HG03139 (cell line): ENCODE results near the gene REL.
"Not testable (repeated sequence)": the region's sequence is repeated elsewhere in the genome, so short reads cannot be mapped to it uniquely, and the experiment has no call there.

ENCODE experiments used
- ATAC-seq: cut with Tn5 transposase; IDR thresholded peaks from one replicate; pipeline ENCODE4 v1.9.1; 2021; ENCODE audit not compliant: unreplicated experiment

Gene REL

GRCh38 chr2:60907329-60907728 lies 26.0 kb downstream of the REL start:
- no peak for ATAC-seq

GRCh38 chr2:60925994-60926740 lies 44.8 kb downstream of the REL start:
- ATAC-seq, result no peak

GRCh38 chr2:60926741-60927552 lies 45.6 kb downstream of the REL start:
- no peak for ATAC-seq

GRCh38 chr2:60932061-60932460 lies 50.7 kb downstream of the REL start:
- not testable (repeated sequence) for ATAC-seq

DNA sequence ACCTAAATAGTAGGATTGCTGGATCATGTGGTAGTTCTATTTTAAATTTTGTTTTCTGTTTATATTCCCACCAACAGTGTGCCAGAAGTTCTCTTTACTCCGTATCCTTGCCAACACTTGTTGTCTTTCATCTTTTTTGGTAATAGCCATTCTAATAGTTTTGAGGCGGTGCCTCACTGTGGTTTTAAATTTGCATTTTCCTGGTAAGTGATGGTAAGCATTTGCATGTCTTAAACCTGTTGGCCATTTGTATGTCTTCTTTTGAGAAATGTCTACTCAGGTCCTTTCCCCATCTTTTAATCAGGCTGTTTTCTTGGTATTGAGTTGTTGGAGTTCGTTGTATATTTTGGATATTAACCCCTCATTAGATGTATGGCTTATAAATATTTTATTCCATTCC lies 51.6 kb downstream of the REL start:
- no peak for ATAC-seq

DNA sequence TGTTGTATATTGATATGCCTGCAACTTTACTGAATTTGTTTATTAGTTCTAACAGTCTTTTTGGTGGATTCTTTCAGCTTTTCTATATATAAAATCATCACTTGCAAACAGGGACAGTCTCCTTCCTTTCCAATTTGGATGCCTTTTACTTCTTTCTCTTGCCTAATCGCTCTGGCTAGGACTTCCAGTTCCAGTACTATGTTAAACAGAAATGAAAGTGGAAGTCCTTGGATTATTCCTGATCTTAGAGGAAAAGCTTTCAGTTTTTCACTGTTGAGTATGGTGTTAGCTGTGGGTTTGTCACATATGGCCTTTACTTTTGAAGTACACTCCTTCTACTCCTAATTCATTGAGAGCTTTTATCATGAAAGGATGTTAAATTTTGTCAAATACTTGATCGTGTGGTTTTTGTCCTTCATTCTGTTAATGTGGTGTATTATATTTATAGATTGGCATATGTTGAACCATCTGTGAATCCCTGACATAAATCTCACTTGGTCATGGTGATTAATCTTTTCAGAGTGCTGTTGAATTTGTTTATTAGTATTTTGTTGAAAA lies 52.9 kb downstream of the REL start:
- no peak for ATAC-seq

- no peak for ATAC-seq
Measured at GRCh38 chr2:60936757-60937156, 55.4 kb downstream of the REL start.

- ATAC-seq, result no peak
Measured at GRCh38 chr2:60938301-60938700, 56.9 kb downstream of the REL start.

DNA sequence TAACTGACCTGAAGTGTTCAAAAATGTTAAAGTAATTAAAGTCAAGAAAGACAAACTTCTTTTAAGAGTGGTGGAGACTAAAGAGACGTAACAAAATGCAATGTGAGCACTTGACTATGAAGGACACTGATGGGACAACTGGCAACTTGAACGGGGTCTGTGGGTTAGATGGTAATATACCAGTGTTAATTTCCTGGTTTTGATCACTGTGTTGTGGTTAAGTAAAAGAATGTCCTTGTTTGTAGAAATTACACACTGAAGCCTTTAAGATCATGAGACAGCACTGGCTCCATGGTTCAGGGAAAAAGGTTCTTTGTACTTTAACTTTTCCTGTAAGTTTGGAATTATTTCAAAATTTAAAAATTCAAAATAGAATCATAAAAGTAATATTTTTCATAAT lies 58.2 kb downstream of the REL start:
- ATAC-seq, result no peak

- no peak for ATAC-seq
Measured at GRCh38 chr2:60945341-60945740, 64.0 kb downstream of the REL start.

- ATAC-seq, result no peak
Measured at GRCh38 chr2:60947056-60947455, 65.7 kb downstream of the REL start.

- ATAC-seq, result no peak
Measured at GRCh38 chr2:60948161-60948560, 66.8 kb downstream of the REL start.

GRCh38 chr2:60948926-60949579 lies 67.7 kb downstream of the REL start:
- no peak for ATAC-seq

GRCh38 chr2:60954139-60954538 lies 72.8 kb downstream of the REL start:
- ATAC-seq, result no peak

DNA sequence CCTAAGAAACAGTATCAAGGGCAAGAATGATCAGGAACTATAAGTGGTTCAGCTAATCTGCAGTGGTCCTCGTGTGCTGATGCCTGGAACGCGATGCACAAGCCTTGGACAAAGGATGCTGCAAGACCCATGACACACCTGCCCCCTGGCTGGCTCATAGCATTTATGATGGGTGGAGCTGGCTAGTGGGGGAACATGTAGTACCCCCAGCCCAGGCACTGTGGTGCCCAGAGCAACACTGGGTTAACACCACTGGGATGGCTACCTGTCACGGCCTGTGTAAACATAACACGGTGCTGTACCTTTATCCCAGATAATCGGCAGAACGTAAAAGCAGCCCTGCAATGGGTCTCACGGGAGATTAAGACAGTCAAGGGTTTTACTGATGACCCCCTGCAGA lies 75.8 kb downstream of the REL start:
- ATAC-seq, result no peak

DNA sequence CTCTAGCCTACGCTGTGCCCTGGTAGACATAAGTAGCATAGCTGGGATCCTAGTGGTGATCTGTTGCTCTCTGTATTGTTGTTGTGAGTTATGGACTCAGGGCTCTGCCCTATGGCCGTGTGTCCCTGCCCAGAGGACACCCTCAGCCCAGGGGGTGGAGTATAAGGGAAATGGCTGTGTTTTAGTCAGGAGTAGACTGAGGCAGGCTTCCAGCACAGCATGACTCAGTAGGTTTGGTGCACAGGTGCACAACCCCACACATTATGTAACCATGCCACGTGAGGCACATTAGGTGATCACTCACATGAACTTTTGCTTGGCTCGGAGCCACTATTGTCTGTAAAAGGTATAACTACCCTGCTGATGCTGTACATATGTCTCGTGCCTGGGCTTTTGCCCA lies 76.3 kb downstream of the REL start:
- ATAC-seq, result no peak

GRCh38 chr2:60958361-60958760 lies 77.0 kb downstream of the REL start:
- ATAC-seq, result no peak

DNA sequence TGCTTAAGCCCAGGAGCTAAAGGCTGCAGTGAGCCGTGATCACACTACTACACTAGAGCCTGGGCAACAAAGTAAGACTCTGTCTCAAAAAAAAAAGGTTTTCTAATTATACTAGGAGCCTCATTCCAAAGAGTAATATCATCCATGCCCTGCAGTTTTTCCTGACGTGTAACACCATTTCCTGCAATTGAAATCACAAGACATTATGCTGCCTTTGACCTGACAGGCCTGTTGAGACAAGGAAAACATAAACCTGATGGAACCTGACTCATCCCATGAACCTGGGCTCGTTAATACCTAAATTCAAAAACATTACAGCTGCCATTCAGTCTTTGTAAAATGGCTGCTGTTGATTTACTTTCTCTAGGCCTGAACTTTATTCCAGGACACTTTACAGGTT lies 77.4 kb downstream of the REL start:
- no peak for ATAC-seq

- no peak for ATAC-seq
Measured at GRCh38 chr2:60959501-60959900, 78.1 kb downstream of the REL start.

DNA sequence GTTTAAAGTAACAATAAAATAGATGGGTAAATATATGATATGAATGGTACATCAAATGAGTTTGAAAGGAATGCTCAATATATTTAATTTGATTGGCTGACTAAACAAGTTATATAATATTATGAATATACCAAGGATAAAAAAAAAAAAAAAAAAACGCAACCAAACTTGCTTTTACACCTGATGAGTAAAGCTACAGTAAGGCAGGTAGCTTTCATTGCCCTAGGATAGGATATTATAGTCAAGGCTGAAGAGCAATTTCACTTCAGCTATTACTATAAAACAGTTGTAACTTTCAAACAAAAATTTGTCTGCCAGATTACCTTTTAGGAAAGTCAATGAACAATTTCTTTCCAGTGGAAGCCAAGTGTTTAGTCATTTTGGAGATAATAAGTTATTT lies 79.3 kb downstream of the REL start:
- ATAC-seq, result no peak

- ATAC-seq, result no peak
Measured at GRCh38 chr2:60961457-60961856, 80.1 kb downstream of the REL start.

DNA sequence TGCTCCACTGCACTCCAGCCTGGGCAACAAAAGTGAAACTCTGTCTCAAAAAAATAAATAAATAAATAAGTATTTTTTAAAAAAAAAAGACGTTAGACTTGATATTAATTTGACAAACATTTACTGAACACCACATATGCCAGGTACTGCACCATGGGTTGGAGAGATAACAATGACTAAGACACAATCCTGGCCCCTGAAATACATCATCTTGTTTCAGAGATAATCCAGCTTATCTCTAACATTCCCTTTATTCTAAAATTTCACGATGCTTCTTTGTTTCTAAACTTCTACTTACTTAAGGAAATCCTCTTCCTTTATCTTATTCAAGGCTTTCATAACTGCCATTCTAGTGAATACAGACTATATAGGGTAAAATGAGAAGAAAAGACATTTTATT lies 81.2 kb downstream of the REL start:
- no peak for ATAC-seq
